Measurements from ENCODE around the gene PPM1A. TPM values are rescaled to one million over a fixed set of nuclear protein-coding genes. Genes with fewer than 3 reads are reported as not detected.

The PPM1A gene
- total RNA-seq, 2 experiments from 2014 or later: 30.4 to 41.5 TPM

GRCh38 chr14:60214003-60214402, 35.0 kb upstream of the PPM1A start:
- CTCF ChIA-PET: no interaction called here
- intact Hi-C loops (cut with DNase I, micrococcal nuclease): no loop called here
- H3K9me3 Mint-ChIP-seq (ENCODE audit: low read depth): no peaks in the 10 kb centered on the region
- DNase-seq (no peak), ATAC-seq (no peak)
- no peaks in the 10 kb centered on the region for H3K36me3 Mint-ChIP-seq (ENCODE audit: low read depth)
- POLR2A ChIA-PET: no interaction called here
- H3K27me3 Mint-ChIP-seq: peaks cover 6% of the 10 kb centered on the region
- no peak overlapping the region for H3K27ac Mint-ChIP-seq
- no peak overlapping the region for H3K4me3 Mint-ChIP-seq
- H3K4me1 Mint-ChIP-seq: no peaks in the 10 kb centered on the region

- DNase-seq (no peak), ATAC-seq (no peak)
- intact Hi-C loops (cut with DNase I, micrococcal nuclease): no loop called here
- CTCF ChIA-PET: interaction anchor here (1.5 kb wide), 1 partner anchor 33 kb away, joined by 3 read pairs; no protein-coding TSS in a partner anchor
- H3K4me1 Mint-ChIP-seq: no peaks in the 10 kb centered on the region
- no peak overlapping the region for H3K27ac Mint-ChIP-seq
- H3K27me3 Mint-ChIP-seq: no peaks in the 10 kb centered on the region
- H3K4me3 Mint-ChIP-seq: no peak overlapping the region
- no peaks in the 10 kb centered on the region for H3K36me3 Mint-ChIP-seq (ENCODE audit: low read depth)
- H3K9me3 Mint-ChIP-seq (ENCODE audit: low read depth): no peaks in the 10 kb centered on the region
- POLR2A ChIA-PET: no interaction called here
These were observed 34.5 kb upstream of the PPM1A start for GRCh38 chr14:60214415-60215126.

- ATAC-seq (no peak), DNase-seq (no peak)
- peaks cover under 1% of the 10 kb centered on the region for H3K4me1 Mint-ChIP-seq
- no peaks in the 10 kb centered on the region for H3K9me3 Mint-ChIP-seq (ENCODE audit: low read depth)
- POLR2A ChIA-PET: no interaction called here
- intact Hi-C loops (cut with DNase I, micrococcal nuclease): no loop called here
- no peak overlapping the region for H3K4me3 Mint-ChIP-seq
- CTCF ChIA-PET: interaction anchor here (1.5 kb wide), 1 partner anchor 32 kb away, joined by 3 read pairs; no protein-coding TSS in a partner anchor
- no peaks in the 10 kb centered on the region for H3K27me3 Mint-ChIP-seq
- H3K27ac Mint-ChIP-seq: no peak overlapping the region
- H3K36me3 Mint-ChIP-seq (ENCODE audit: low read depth): no peaks in the 10 kb centered on the region
These were observed 33.9 kb upstream of the PPM1A start for GRCh38 chr14:60215127-60215444.

- no peak for ATAC-seq
- intact Hi-C loops (cut with DNase I, micrococcal nuclease): no loop called here
- H3K4me3 Mint-ChIP-seq: no peak overlapping the region
- H3K4me1 Mint-ChIP-seq: peaks cover 6% of the 10 kb centered on the region
- POLR2A ChIA-PET: no interaction called here
- no peaks in the 10 kb centered on the region for H3K27me3 Mint-ChIP-seq
- H3K36me3 Mint-ChIP-seq (ENCODE audit: low read depth): no peaks in the 10 kb centered on the region
- DNase-seq: no peak
- CTCF ChIA-PET: interaction anchor here (0.8 to 1.5 kb wide), 2 partner anchors 9 to 32 kb away, joined by 3 to 5 read pairs; no protein-coding TSS in a partner anchor
- H3K27ac Mint-ChIP-seq: no peak overlapping the region
- no peaks in the 10 kb centered on the region for H3K9me3 Mint-ChIP-seq (ENCODE audit: low read depth)
These were observed 33.3 kb upstream of the PPM1A start for GRCh38 chr14:60215520-60216420.

- no peak overlapping the region for H3K4me3 Mint-ChIP-seq
- no peak for ATAC-seq
- CTCF ChIA-PET: no interaction called here
These were observed 31.3 kb upstream of the PPM1A start for GRCh38 chr14:60217713-60218112.

GRCh38 chr14:60220084-60220483, 28.9 kb upstream of the PPM1A start:
- Mint-ChIP-seq H3K27ac (no peak overlapping the region), H3K4me3 (no peak overlapping the region), H3K4me1 (peaks cover 6% of the 10 kb centered on the region), H3K9me3 (ENCODE audit: low read depth) (no peaks in the 10 kb centered on the region), H3K27me3 (no peaks in the 10 kb centered on the region), H3K36me3 (ENCODE audit: low read depth) (no peaks in the 10 kb centered on the region)
- POLR2A ChIA-PET: no interaction called here
- ATAC-seq (peak; percentile 42), DNase-seq (no peak)
- CTCF ChIA-PET: interaction anchor here (0.5 kb wide), 1 partner anchor 307 kb away, joined by 3 read pairs; no protein-coding TSS in a partner anchor
- intact Hi-C loops (cut with DNase I, micrococcal nuclease): no loop called here

More at GRCh38 chr14:60217713-60218112, 31.3 kb upstream of the PPM1A start:
- Mint-ChIP-seq H3K9me3 (ENCODE audit: low read depth) (no peaks in the 10 kb centered on the region), H3K27me3 (no peaks in the 10 kb centered on the region), H3K36me3 (ENCODE audit: low read depth) (no peaks in the 10 kb centered on the region), H3K4me1 (peaks cover 6% of the 10 kb centered on the region), H3K27ac (no peak overlapping the region)
- POLR2A ChIA-PET: interaction anchor here (0.5 kb wide), 1 partner anchor 172 kb away, joined by 6 read pairs; no protein-coding TSS in a partner anchor
- no peak for DNase-seq
- intact Hi-C loops (cut with DNase I, micrococcal nuclease): no loop called here

- no peaks in the 10 kb centered on the region for H3K27me3 Mint-ChIP-seq
- POLR2A ChIA-PET: no interaction called here
- ATAC-seq (no peak), DNase-seq (no peak)
- H3K4me3 Mint-ChIP-seq: no peak overlapping the region
- no peaks in the 10 kb centered on the region for H3K9me3 Mint-ChIP-seq (ENCODE audit: low read depth)
- CTCF ChIA-PET: no interaction called here
- no peaks in the 10 kb centered on the region for H3K36me3 Mint-ChIP-seq (ENCODE audit: low read depth)
- intact Hi-C loops (cut with DNase I, micrococcal nuclease): no loop called here
- peaks cover 6% of the 10 kb centered on the region for H3K4me1 Mint-ChIP-seq
- H3K27ac Mint-ChIP-seq: no peak overlapping the region
These were observed 28.1 kb upstream of the PPM1A start for GRCh38 chr14:60220917-60221316.

GRCh38 chr14:60221457-60221856, 27.6 kb upstream of the PPM1A start:
- intact Hi-C loops (cut with DNase I, micrococcal nuclease): no loop called here
- peak; percentile 39 for ATAC-seq
- CTCF ChIA-PET: interaction anchor here (1.3 kb wide), 1 partner anchor 36 kb away, joined by 3 read pairs; no protein-coding TSS in a partner anchor
- Mint-ChIP-seq H3K36me3 (ENCODE audit: low read depth) (no peaks in the 10 kb centered on the region), H3K9me3 (ENCODE audit: low read depth) (no peaks in the 10 kb centered on the region), H3K4me1 (peaks cover 6% of the 10 kb centered on the region), H3K27ac (no peak overlapping the region), H3K4me3 (no peak overlapping the region), H3K27me3 (no peaks in the 10 kb centered on the region)
- DNase-seq: no peak
- POLR2A ChIA-PET: no interaction called here

- no peak for DNase-seq
- intact Hi-C loops (cut with DNase I, micrococcal nuclease): no loop called here
- ATAC-seq: no peak
- Mint-ChIP-seq H3K27me3 (no peaks in the 10 kb centered on the region), H3K36me3 (ENCODE audit: low read depth) (no peaks in the 10 kb centered on the region), H3K27ac (no peak overlapping the region), H3K4me3 (no peak overlapping the region), H3K9me3 (ENCODE audit: low read depth) (no peaks in the 10 kb centered on the region), H3K4me1 (peaks cover 6% of the 10 kb centered on the region)
- ChIA-PET CTCF (interaction anchor here (1.2 kb wide), 1 partner anchor 12 kb away, joined by 3 read pairs; no protein-coding TSS in a partner anchor), POLR2A (no interaction called here)
These were observed 26.2 kb upstream of the PPM1A start for GRCh38 chr14:60222820-60223219.

GRCh38 chr14:60225265-60225664, 23.8 kb upstream of the PPM1A start:
- no peak overlapping the region for H3K27ac Mint-ChIP-seq
- no peak for ATAC-seq
- H3K4me3 Mint-ChIP-seq: no peak overlapping the region
- CTCF ChIA-PET: interaction anchor here (0.8 to 0.9 kb wide), 2 partner anchors 9 to 291 kb away, joined by 3 to 5 read pairs; no protein-coding TSS in a partner anchor
- no peaks in the 10 kb centered on the region for H3K9me3 Mint-ChIP-seq (ENCODE audit: low read depth)
- no peaks in the 10 kb centered on the region for H3K27me3 Mint-ChIP-seq
- H3K36me3 Mint-ChIP-seq (ENCODE audit: low read depth): no peaks in the 10 kb centered on the region
- POLR2A ChIA-PET: no interaction called here
- H3K4me1 Mint-ChIP-seq: peaks cover 4% of the 10 kb centered on the region
- intact Hi-C loops (cut with DNase I, micrococcal nuclease): no loop called here
- no peak for DNase-seq

GRCh38 chr14:60226298-60226697, 22.7 kb upstream of the PPM1A start:
- ATAC-seq: no peak
- no peak overlapping the region for H3K27ac Mint-ChIP-seq

GRCh38 chr14:60227291-60227690, 21.7 kb upstream of the PPM1A start:
- no peak for DNase-seq
- POLR2A ChIA-PET: no interaction called here
- no peak for ATAC-seq
- Mint-ChIP-seq H3K27ac (no peak overlapping the region), H3K4me3 (no peak overlapping the region), H3K27me3 (peaks cover under 1% of the 10 kb centered on the region), H3K9me3 (ENCODE audit: low read depth) (peaks cover 6% of the 10 kb centered on the region), H3K4me1 (no peaks in the 10 kb centered on the region), H3K36me3 (ENCODE audit: low read depth) (peaks cover under 1% of the 10 kb centered on the region)
- intact Hi-C loops (cut with DNase I, micrococcal nuclease): no loop called here
- CTCF ChIA-PET: no interaction called here

More at GRCh38 chr14:60226298-60226697, 22.7 kb upstream of the PPM1A start:
- H3K9me3 Mint-ChIP-seq (ENCODE audit: low read depth): peaks cover under 1% of the 10 kb centered on the region
- no peak overlapping the region for H3K4me3 Mint-ChIP-seq
- no peaks in the 10 kb centered on the region for H3K27me3 Mint-ChIP-seq
- intact Hi-C loops (cut with DNase I, micrococcal nuclease): no loop called here
- ChIA-PET POLR2A (no interaction called here), CTCF (no interaction called here)
- no peaks in the 10 kb centered on the region for H3K4me1 Mint-ChIP-seq
- DNase-seq: no peak
- no peaks in the 10 kb centered on the region for H3K36me3 Mint-ChIP-seq (ENCODE audit: low read depth)
